Cardiac muscle cell (in vitro differentiated cells and primary cell): Measurements from ENCODE around the gene SMIM41. TPM values are rescaled to one million over a fixed set of nuclear protein-coding genes. Genes with fewer than 3 reads are reported as not detected.

Source experiments
- DNase-seq, 2 donors: peaks; one replicate each; pipeline versions ENCODE4 v3.0.0 to v3.0.0-alpha.2; 2010 to 2017; ENCODE audit warnings: low read depth in 1 of 2, low spot score in 1 of 2
- H3K27ac ChIP-seq: fragments of 200-600 bp; sonication (generic); 2 replicates; pipeline ENCODE4 v1.5.1; 2016
- H3K27me3 ChIP-seq: fragments of 200-600 bp; sonication (generic); 2 replicates; pipeline ENCODE4 v1.6.0; 2016; ENCODE audit warnings: control low read depth
- H3K36me3 ChIP-seq: fragments of 200-600 bp; sonication (generic); 2 replicates; pipeline ENCODE4 v1.5.1; 2016; ENCODE audit warnings: control low read depth
- H3K4me1 ChIP-seq: fragments of 200-600 bp; sonication (generic); 2 replicates; pipeline ENCODE4 v1.8.1; 2017; ENCODE audit warnings: low read depth, mild to moderate bottlenecking, mixed run types
- H3K4me3 ChIP-seq: fragments of 200-600 bp; sonication (generic); 2 replicates; pipeline ENCODE4 v1.5.1; 2016; ENCODE audit warnings: mild to moderate bottlenecking
- H3K9me3 ChIP-seq: fragments of 200-600 bp; sonication (generic); 2 replicates; pipeline ENCODE4 v1.5.1; 2017; ENCODE audit warnings: low read depth, mild to moderate bottlenecking, control low read depth
- polyA plus RNA-seq: library from polyadenylated mRNA; unstranded; fragments of >200 nt; fragmentation: Nextera tagmentation; extraction: Ambion mirVana; gene quantifications from 2 replicates; pipeline ENCODE4 v1.2.1, GENCODE V29; 2016
- total RNA-seq: library from RNA; depleted of rRNA; stranded (reverse); fragments of >200 nt; gene quantifications from 2 replicates; pipeline ENCODE4 v1.2.3, GENCODE V29; 2016
- TF ChIP-seq, protein P1 (sequence below): IDR thresholded peaks from 2 replicates; pipeline ENCODE4 v1.5.1; 2012; ENCODE audit warnings: low read depth, mild to moderate bottlenecking, low read length

The SMIM41 gene
- total and polyA plus RNA-seq, 2 experiments from 2014 or later, result not detected

DNA sequence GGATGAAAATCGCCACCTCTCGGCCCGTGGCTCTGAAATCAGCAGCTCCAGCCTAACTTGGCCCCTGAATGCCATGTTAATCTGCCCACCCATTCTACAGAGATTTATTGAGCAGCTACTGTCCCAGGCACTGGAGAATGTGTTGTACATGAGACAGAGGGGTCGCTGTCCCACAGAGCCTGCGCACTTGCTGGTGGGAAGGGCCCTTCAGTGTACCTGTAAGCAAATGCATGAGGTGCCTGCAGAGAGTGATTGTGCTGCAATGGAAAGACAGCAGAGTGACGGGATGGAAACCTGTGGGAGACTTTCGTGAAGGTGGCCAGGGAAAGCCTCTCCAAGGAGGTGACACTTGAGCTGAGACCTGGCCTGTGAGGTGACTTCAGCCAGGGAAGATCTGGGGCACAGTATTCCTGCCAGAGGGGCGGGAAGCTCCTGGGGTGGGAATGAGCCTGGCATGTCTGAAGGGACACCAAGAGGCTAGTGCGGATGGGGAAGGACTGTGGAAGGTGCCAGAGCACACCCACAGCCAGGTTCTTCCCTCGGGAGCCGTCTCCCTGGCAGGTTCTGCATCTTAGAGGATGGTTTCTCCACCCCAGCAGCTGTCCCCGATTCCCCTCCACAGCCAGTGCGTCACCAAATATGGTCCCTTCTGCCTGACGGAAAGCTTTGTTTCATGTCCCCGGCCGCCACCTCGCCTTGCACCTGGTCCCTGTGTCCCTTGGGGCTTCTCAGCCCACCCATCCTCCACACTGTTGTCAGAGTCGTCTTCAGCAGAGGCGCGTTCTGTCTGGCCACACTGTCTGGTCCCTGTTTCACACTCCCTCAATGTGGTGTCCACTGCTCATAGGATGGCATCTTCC, 8.7 kb downstream of the SMIM41 start:
- H3K4me3 ChIP-seq, result no peak overlapping the region
- H3K9me3 ChIP-seq, result no peaks in the 10 kb centered on the region
- peaks cover 12% of the 10 kb centered on the region for H3K27me3 ChIP-seq
- no peak overlapping the region for H3K27ac ChIP-seq
- H3K4me1 ChIP-seq, result no peaks in the 10 kb centered on the region
- no peaks in the 10 kb centered on the region for H3K36me3 ChIP-seq
- DNase-seq, result no peak
- TF ChIP-seq, protein P1, sequence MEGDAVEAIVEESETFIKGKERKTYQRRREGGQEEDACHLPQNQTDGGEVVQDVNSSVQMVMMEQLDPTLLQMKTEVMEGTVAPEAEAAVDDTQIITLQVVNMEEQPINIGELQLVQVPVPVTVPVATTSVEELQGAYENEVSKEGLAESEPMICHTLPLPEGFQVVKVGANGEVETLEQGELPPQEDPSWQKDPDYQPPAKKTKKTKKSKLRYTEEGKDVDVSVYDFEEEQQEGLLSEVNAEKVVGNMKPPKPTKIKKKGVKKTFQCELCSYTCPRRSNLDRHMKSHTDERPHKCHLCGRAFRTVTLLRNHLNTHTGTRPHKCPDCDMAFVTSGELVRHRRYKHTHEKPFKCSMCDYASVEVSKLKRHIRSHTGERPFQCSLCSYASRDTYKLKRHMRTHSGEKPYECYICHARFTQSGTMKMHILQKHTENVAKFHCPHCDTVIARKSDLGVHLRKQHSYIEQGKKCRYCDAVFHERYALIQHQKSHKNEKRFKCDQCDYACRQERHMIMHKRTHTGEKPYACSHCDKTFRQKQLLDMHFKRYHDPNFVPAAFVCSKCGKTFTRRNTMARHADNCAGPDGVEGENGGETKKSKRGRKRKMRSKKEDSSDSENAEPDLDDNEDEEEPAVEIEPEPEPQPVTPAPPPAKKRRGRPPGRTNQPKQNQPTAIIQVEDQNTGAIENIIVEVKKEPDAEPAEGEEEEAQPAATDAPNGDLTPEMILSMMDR, result no peak

DNA sequence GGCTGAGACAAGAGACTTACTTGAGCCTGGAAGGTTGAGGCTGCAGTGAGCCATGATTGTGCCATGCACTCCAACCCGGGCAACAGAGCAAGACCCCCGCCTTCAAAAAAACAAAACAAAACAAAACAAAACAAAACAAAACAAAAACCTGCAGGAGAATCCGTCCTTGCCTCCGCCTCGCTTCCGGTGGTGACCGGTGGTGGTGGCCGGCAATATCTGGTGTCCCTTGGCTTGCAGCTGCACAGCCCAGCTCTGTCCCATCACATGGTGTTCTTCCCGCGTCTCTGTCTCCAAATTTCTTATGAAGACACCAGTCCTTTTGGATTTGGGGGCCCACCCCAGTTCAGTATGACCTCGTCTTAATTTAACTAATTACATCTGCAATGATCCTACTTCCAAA, 10.0 kb downstream of the SMIM41 start:
- Histone ChIP-seq H3K9me3 (no peaks in the 10 kb centered on the region), H3K4me1 (no peaks in the 10 kb centered on the region), H3K36me3 (no peaks in the 10 kb centered on the region), H3K27ac (no peak overlapping the region), H3K4me3 (no peak overlapping the region), H3K27me3 (peaks cover 12% of the 10 kb centered on the region)
- no peak for DNase-seq
- TF ChIP-seq, protein P1, result no peak

DNA sequence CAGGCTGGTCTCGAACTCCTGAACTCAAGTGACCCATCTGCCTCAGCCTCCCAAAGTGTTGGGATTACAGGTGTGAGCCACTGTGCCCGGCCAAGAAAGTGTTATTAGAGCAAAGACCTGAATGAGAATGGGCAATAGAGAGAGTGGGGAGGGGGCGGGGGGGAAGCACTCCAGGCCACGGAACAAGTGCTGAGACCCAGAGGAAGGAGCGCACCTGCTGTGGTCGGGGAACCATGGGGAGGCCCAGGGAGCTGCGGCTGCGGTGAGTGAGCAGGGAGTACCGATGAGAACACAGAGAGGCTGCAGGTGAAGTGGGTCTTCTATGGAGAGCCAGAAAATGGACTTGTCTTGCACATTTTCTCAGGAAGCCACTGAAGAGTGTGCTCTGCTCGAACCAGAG, 10.8 kb downstream of the SMIM41 start:
- H3K4me3 ChIP-seq, result no peak overlapping the region
- TF ChIP-seq, protein P1, result no peak
- H3K9me3 ChIP-seq, result no peaks in the 10 kb centered on the region
- no peak for DNase-seq
- H3K27me3 ChIP-seq, result peaks cover 12% of the 10 kb centered on the region
- H3K36me3 ChIP-seq, result no peaks in the 10 kb centered on the region
- no peak overlapping the region for H3K27ac ChIP-seq
- no peaks in the 10 kb centered on the region for H3K4me1 ChIP-seq

DNA sequence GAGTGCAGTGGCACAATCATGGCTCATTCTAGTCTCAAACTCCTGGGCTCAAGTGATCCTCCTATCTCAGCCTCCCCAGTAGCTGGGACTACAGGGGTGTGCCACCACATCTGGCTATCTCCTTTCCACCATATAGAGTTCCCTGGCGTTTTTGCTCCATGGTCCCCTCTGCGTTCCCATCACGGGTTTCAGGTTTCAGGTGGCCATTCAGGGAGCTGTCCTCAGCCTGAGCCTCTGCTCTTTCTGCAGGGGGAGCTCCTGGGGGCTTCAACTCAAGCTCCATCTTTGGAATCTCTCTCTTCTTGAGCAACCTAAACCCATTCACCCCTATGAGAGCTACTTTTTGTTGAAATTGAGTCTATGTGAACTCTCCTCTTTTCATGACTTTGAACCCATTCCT, 11.6 kb downstream of the SMIM41 start:
- no peaks in the 10 kb centered on the region for H3K36me3 ChIP-seq
- no peak for DNase-seq
- H3K4me1 ChIP-seq, result no peaks in the 10 kb centered on the region
- no peak overlapping the region for H3K4me3 ChIP-seq
- no peaks in the 10 kb centered on the region for H3K9me3 ChIP-seq
- TF ChIP-seq, protein P1, result no peak
- peaks cover 12% of the 10 kb centered on the region for H3K27me3 ChIP-seq
- no peak overlapping the region for H3K27ac ChIP-seq

- peaks cover 12% of the 10 kb centered on the region for H3K27me3 ChIP-seq
- H3K36me3 ChIP-seq, result no peaks in the 10 kb centered on the region
- TF ChIP-seq, protein P1, result no peak
- no peak overlapping the region for H3K27ac ChIP-seq
- no peaks in the 10 kb centered on the region for H3K9me3 ChIP-seq
- H3K4me1 ChIP-seq, result no peaks in the 10 kb centered on the region
- no peak for DNase-seq
- H3K4me3 ChIP-seq, result no peak overlapping the region
These were observed 12.4 kb downstream of the SMIM41 start for GRCh38 chr12:52091869-52092268.
